ENCODE measurements around the gene ERO1B. TPM values are rescaled to one million over a fixed set of nuclear protein-coding genes. Genes with fewer than 3 reads are reported as not detected.

Gene ERO1B
- total RNA-seq, 4 donors from 2014 or later = 29.8 to 60.1 (median 38.3) TPM

DNA sequence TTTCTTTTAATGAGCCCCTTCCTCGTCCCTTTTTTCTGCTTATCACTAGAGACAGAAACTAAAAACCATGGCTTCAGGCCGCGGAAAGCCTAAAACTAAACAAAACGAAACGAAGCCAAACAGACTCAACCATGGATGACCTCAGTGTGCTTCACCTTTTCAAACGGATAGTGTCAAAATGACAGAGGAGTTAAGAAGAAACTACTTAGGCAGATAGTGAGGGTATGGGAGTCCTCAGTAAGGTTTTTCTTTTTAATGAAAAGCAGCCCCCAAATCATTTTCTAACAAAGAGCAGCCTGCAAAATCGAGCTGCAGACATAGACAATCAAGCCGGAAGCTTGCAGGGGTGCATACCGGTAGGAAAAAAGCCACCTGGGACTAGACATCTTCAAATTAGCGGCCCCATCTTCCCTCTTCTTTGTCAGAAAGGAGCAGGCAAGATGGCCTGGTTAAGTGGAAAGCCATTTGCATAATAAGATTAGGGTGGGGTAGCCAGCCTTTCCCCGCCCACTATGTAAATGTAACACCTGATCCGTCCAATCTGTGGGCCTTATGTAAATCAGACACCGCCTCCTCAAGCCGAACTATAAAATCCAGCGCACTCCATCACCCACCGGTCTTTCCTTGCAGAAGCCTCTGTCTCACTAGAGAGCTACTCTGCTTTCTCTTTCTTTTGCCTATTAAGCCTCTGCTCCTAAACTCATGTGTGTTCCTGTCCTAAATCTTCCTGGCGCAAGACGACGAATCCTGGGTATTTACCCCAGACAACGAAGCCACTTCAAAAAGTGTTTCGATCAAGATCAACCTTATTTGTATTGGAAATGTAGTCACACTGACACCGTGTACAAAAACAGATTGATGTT, 6.2 kb upstream of the ERO1B start:
- Histone ChIP-seq H3K27ac (no peak overlapping the region), H3K4me3 (replicated peaks in 1 of 3) (no peak overlapping the region), H3K9me3 (no peaks in the 10 kb centered on the region), H3K27me3 (no peaks in the 10 kb centered on the region), H3K4me1 (peaks cover 8 to 18% of the 10 kb centered on the region in 2 donors), H3K36me3 (no peaks in the 10 kb centered on the region)
- peak in 1 of 2 donors; percentile 11 for DNase-seq
- intact Hi-C loops (cut with DNase I) = loop anchor here (10.0 kb wide), 1 partner anchor 207 kb away; no protein-coding TSS in a partner anchor
- TF ChIP-seq POLR2A (IDR thresholded peaks at IDR 0.05) = no peak
- TF ChIP-seq, protein P1, sequence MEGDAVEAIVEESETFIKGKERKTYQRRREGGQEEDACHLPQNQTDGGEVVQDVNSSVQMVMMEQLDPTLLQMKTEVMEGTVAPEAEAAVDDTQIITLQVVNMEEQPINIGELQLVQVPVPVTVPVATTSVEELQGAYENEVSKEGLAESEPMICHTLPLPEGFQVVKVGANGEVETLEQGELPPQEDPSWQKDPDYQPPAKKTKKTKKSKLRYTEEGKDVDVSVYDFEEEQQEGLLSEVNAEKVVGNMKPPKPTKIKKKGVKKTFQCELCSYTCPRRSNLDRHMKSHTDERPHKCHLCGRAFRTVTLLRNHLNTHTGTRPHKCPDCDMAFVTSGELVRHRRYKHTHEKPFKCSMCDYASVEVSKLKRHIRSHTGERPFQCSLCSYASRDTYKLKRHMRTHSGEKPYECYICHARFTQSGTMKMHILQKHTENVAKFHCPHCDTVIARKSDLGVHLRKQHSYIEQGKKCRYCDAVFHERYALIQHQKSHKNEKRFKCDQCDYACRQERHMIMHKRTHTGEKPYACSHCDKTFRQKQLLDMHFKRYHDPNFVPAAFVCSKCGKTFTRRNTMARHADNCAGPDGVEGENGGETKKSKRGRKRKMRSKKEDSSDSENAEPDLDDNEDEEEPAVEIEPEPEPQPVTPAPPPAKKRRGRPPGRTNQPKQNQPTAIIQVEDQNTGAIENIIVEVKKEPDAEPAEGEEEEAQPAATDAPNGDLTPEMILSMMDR (IDR thresholded peaks at IDR 0.05) = no peak
- 87 to 91% methylated on average over 22 of the region's 22 CpGs for WGBS, 2 donors

DNA sequence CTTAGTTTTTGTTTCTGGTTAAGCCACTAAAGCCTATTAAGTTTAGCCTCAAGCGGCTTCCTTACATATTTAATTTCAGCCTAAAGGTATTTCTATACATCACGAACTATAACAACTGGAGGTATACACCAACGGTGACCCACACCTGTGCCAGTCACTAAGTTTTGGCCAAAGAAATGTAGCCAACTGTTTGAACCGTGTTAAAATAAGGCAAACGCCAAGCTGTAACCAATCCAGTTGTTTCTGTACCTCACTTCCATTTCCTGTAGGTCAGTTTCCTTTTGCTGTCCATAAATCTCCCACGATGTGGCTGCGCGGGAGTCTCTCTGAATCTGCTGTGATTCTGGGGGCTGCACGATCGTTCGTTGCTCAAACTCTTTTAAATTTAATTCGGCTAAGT, 5.6 kb upstream of the ERO1B start:
- Histone ChIP-seq H3K27ac (no peak overlapping the region), H3K27me3 (no peaks in the 10 kb centered on the region), H3K4me1 (peaks cover 8 to 18% of the 10 kb centered on the region in 2 donors), H3K4me3 (replicated peaks in 1 of 3) (no peak overlapping the region), H3K36me3 (no peaks in the 10 kb centered on the region), H3K9me3 (no peaks in the 10 kb centered on the region)
- 88 to 94% methylated on average over 12 of the region's 12 CpGs for WGBS, 2 donors
- TF ChIP-seq, protein P1 (IDR thresholded peaks at IDR 0.05) = no peak
- no peak for TF ChIP-seq POLR2A (IDR thresholded peaks at IDR 0.05)
- intact Hi-C loops (cut with DNase I) = loop anchor here (10.0 kb wide), 1 partner anchor 207 kb away; no protein-coding TSS in a partner anchor
- no peak for DNase-seq

DNA sequence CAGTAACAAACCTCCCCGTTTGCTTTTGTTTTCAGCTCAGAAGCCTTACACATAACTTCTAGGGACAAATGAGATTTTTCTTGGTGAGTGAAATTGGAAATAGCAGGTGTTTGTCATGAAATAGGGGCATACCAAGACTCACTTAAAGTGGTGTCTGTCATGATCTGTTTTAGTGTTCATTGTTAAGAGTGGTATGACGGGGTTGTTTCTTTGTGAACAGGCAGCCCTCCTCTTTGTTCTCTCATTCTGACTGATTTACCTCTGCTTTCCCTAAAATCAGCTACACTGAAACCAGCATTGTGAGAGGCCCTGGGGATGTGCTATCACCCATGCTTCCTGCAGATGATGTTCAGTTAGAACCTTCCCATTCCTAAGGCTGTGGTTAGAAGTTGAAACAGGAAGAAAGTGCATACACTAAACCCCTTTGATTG, 2.5 kb upstream of the ERO1B start:
- intact Hi-C loops (cut with DNase I) = loop anchor here (10.0 kb wide), 1 partner anchor 210 kb away; no protein-coding TSS in a partner anchor
- TF ChIP-seq POLR2A (IDR thresholded peaks at IDR 0.05) = no peak
- TF ChIP-seq, protein P1 (IDR thresholded peaks at IDR 0.05) = no peak
- Histone ChIP-seq H3K4me3 (replicated peaks in 1 of 3) (no peak overlapping the region), H3K4me1 (peaks cover 15 to 16% of the 10 kb centered on the region in 2 donors), H3K27me3 (no peaks in the 10 kb centered on the region), H3K27ac (no peak overlapping the region), H3K9me3 (no peaks in the 10 kb centered on the region), H3K36me3 (no peaks in the 10 kb centered on the region)
- 63 to 72% methylated on average over 2 of the region's 2 CpGs for WGBS, 2 donors
- DNase-seq = no peak

DNA sequence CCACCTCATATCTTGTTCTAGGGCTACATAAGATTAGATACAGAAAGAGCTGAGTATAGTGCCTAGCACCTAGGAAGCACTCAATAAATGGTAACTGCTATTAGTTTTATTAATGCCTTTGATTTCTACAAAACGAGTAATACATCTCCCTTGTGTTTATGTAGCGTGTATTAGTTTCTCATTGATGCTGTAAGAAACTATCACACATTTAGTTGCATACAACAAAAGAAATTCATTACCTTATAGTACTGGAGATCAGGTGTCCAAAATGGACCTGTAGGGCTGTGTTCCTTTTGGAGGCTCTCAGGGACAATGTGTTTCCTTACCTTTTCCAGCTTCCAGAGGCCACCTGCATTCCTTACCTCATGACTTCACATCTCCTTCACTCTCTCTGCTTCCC, 961 bp upstream of the ERO1B start:
- Histone ChIP-seq H3K4me3 (replicated peaks in 1 of 3) (no peak overlapping the region), H3K27ac (no peak overlapping the region), H3K27me3 (no peaks in the 10 kb centered on the region), H3K4me1 (peaks cover 6 to 10% of the 10 kb centered on the region in 2 donors), H3K9me3 (no peaks in the 10 kb centered on the region), H3K36me3 (no peaks in the 10 kb centered on the region)
- no peak for DNase-seq
- WGBS, 2 donors = 78 to 90% methylated on average over 2 of the region's 2 CpGs
- no peak for TF ChIP-seq POLR2A (IDR thresholded peaks at IDR 0.05)
- TF ChIP-seq, protein P1 (IDR thresholded peaks at IDR 0.05) = no peak
- intact Hi-C loops (cut with DNase I) = loop anchor here (10.0 kb wide), 1 partner anchor 212 kb away; no protein-coding TSS in a partner anchor

DNA sequence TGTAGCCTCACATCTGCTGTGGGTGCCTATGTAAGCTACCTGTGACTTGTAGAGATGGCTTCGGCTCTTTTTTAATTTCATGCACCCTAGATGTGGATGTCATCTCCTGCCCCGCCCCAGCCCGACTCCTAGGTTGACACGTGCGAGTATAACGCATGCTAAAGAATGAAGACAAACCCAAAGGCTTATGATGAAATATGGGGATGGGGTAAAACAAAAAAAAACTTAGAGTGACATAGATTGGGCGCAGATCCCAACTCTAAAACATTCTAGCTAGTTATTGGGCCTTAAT, 613 bp upstream of the ERO1B start:
- Histone ChIP-seq H3K4me1 (peaks cover 6 to 10% of the 10 kb centered on the region in 2 donors), H3K27ac (peak overlapping the region in 2 of 3 donors; percentile 61 to 92), H3K27me3 (no peaks in the 10 kb centered on the region), H3K4me3 (replicated peaks in 1 of 3) (peak overlapping the region; percentile 55 to 98 (median 97)), H3K36me3 (no peaks in the 10 kb centered on the region), H3K9me3 (no peaks in the 10 kb centered on the region)
- 22 to 23% methylated on average over 7 of the region's 7 CpGs for WGBS, 2 donors
- no peak for DNase-seq
- no peak for TF ChIP-seq POLR2A (IDR thresholded peaks at IDR 0.05)
- TF ChIP-seq, protein P1 (IDR thresholded peaks at IDR 0.05) = no peak
- intact Hi-C loops (cut with DNase I) = loop anchor here (10.0 kb wide), 1 partner anchor 212 kb away; no protein-coding TSS in a partner anchor

Data from thyroid gland (tissue), 4 donors.